Measurements from ENCODE around the gene HELZ. TPM values are rescaled to one million over a fixed set of nuclear protein-coding genes. Genes with fewer than 3 reads are reported as not detected.
"Not testable (repeated sequence)": the region's sequence is repeated elsewhere in the genome, so short reads cannot be mapped to it uniquely, and the experiment has no call there.

The HELZ gene
- total and polyA plus RNA-seq, 2 donors from 2014 or later, result 2.8 to 58.8 TPM

- FAIRE-seq (no peak), DNase-seq (no peak)
- intact Hi-C loops (cut with DNase I), result no loop called here
- Histone ChIP-seq H3K36me3 (ENCODE audit: control insufficient read depth in 2 of 3, insufficient read depth in 3 of 3, low read length in 3 of 3) (no peaks in the 10 kb centered on the region), H3K27ac (ENCODE audit: low read depth in 2 of 2, low read length in 2 of 2) (no peak overlapping the region), H3K9me3 (ENCODE audit: control insufficient read depth in 2 of 3, insufficient read depth in 1 of 3, low read length in 3 of 3) (no peaks in the 10 kb centered on the region), H3K9ac (ENCODE audit: low read length in 3 of 3) (no peak overlapping the region), H3K4me1 (ENCODE audit: control insufficient read depth in 2 of 3, insufficient read depth in 2 of 3, low read depth in 1 of 3, low read length in 3 of 3) (peaks cover 0 to 2% (median 0%) of the 10 kb centered on the region in 3 donors), H3K4me3 (ENCODE audit: low read length in 3 of 3) (no peak overlapping the region), H3K27me3 (ENCODE audit: control insufficient read depth, insufficient read depth, low read length) (no peaks in the 10 kb centered on the region)
- TF ChIP-seq, protein P1, sequence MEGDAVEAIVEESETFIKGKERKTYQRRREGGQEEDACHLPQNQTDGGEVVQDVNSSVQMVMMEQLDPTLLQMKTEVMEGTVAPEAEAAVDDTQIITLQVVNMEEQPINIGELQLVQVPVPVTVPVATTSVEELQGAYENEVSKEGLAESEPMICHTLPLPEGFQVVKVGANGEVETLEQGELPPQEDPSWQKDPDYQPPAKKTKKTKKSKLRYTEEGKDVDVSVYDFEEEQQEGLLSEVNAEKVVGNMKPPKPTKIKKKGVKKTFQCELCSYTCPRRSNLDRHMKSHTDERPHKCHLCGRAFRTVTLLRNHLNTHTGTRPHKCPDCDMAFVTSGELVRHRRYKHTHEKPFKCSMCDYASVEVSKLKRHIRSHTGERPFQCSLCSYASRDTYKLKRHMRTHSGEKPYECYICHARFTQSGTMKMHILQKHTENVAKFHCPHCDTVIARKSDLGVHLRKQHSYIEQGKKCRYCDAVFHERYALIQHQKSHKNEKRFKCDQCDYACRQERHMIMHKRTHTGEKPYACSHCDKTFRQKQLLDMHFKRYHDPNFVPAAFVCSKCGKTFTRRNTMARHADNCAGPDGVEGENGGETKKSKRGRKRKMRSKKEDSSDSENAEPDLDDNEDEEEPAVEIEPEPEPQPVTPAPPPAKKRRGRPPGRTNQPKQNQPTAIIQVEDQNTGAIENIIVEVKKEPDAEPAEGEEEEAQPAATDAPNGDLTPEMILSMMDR (IDR thresholded peaks at IDR 0.05; ENCODE audit: borderline replicate concordance, extremely low read depth, insufficient read depth), result no peak
These were observed 13.9 kb upstream of the HELZ start for GRCh38 chr17:67258821-67259468.

DNA sequence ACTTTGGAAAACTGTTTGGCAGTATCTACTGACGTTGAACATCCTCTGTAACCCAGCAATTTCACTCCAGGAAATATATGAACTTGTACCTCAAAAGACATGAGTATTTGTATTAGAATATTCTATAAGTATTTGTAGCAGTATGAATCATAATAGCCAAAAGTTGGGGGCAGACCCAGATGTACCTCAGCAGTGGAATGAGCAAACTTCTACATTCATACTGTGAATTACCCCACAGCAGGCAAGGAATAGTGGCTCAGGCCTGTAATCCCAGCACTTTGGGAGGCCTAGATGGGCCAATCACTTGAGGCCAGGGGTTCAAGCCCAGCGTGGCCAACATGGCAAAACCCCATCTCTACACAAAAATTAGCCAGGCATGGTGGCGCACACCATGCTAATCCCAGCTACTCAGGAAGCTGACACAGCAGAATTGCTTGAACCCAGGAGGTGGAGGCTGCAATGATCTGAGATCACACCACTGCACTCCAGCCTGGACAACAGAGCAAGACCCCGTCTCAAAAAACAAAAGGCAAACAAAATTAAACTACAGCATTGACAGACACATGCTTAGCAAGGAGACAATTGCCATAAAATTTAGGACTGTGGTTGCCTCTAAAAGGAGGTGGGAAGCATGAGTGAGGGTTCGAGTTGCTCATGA is 11.2 kb upstream of the HELZ start:
- H3K4me3 ChIP-seq (ENCODE audit: low read length in 3 of 3), result no peak overlapping the region
- H3K36me3 ChIP-seq (ENCODE audit: control insufficient read depth in 2 of 3, insufficient read depth in 3 of 3, low read length in 3 of 3), result no peaks in the 10 kb centered on the region
- H3K27ac ChIP-seq (ENCODE audit: low read depth in 2 of 2, low read length in 2 of 2), result no peak overlapping the region
- H3K4me1 ChIP-seq (ENCODE audit: control insufficient read depth in 2 of 3, insufficient read depth in 2 of 3, low read depth in 1 of 3, low read length in 3 of 3), result peaks cover 0 to 2% (median 0%) of the 10 kb centered on the region in 3 donors
- DNase-seq, result no peak
- H3K9me3 ChIP-seq (ENCODE audit: control insufficient read depth in 2 of 3, insufficient read depth in 1 of 3, low read length in 3 of 3), result no peaks in the 10 kb centered on the region
- TF ChIP-seq, protein P1 (IDR thresholded peaks at IDR 0.05; ENCODE audit: borderline replicate concordance, extremely low read depth, insufficient read depth), result no peak
- intact Hi-C loops (cut with DNase I), result no loop called here
- no peak overlapping the region for H3K9ac ChIP-seq (ENCODE audit: low read length in 3 of 3)
- no peak for FAIRE-seq
- no peaks in the 10 kb centered on the region for H3K27me3 ChIP-seq (ENCODE audit: control insufficient read depth, insufficient read depth, low read length)

DNA sequence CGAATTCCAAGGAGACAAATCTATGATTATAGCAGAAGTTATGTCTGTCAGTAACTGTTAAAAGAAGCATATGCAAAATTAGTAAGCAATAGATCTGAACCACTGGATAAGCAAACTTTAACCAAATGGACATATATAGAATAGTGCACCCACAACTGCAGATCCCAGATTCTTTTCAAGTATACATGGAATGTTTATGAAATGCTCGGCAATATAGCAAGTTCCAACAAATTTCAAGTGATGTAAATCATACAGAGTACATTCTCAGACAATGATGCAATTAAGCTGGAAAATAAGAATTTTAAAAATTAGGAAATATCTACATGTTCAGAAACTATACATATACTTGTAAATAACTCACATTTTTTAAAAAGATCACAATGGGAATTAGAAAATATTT is 8.4 kb upstream of the HELZ start:
- intact Hi-C loops (cut with DNase I), result no loop called here
- DNase-seq, result no peak
- FAIRE-seq, result no peak
- Histone ChIP-seq H3K27me3 (ENCODE audit: control insufficient read depth, insufficient read depth, low read length) (no peaks in the 10 kb centered on the region), H3K4me1 (ENCODE audit: control insufficient read depth in 2 of 3, insufficient read depth in 2 of 3, low read depth in 1 of 3, low read length in 3 of 3) (peaks cover 0 to 2% (median 0%) of the 10 kb centered on the region in 3 donors), H3K9ac (ENCODE audit: low read length in 3 of 3) (no peak overlapping the region), H3K27ac (ENCODE audit: low read depth in 2 of 2, low read length in 2 of 2) (no peak overlapping the region), H3K36me3 (ENCODE audit: control insufficient read depth in 2 of 3, insufficient read depth in 3 of 3, low read length in 3 of 3) (no peaks in the 10 kb centered on the region), H3K9me3 (ENCODE audit: control insufficient read depth in 2 of 3, insufficient read depth in 1 of 3, low read length in 3 of 3) (no peaks in the 10 kb centered on the region), H3K4me3 (ENCODE audit: low read length in 3 of 3) (no peak overlapping the region)
- TF ChIP-seq, protein P1 (IDR thresholded peaks at IDR 0.05; ENCODE audit: borderline replicate concordance, extremely low read depth, insufficient read depth), result no peak

- H3K36me3 ChIP-seq (ENCODE audit: control insufficient read depth in 2 of 3, insufficient read depth in 3 of 3, low read length in 3 of 3); FAIRE-seq; H3K27ac ChIP-seq (ENCODE audit: low read depth in 2 of 2, low read length in 2 of 2); intact Hi-C loops (cut with DNase I); H3K9me3 ChIP-seq (ENCODE audit: control insufficient read depth in 2 of 3, insufficient read depth in 1 of 3, low read length in 3 of 3); H3K9ac ChIP-seq (ENCODE audit: low read length in 3 of 3); H3K27me3 ChIP-seq (ENCODE audit: control insufficient read depth, insufficient read depth, low read length); DNase-seq; H3K4me1 ChIP-seq (ENCODE audit: control insufficient read depth in 2 of 3, insufficient read depth in 2 of 3, low read depth in 1 of 3, low read length in 3 of 3); H3K4me3 ChIP-seq (ENCODE audit: low read length in 3 of 3): not testable (repeated sequence)
These were observed 6.6 kb upstream of the HELZ start for GRCh38 chr17:67251586-67251985.

Data from kidney (tissue), 14 donors.